Measurements from ENCODE around the gene ROGDI. TPM values are rescaled to one million over a fixed set of nuclear protein-coding genes. Genes with fewer than 3 reads are reported as not detected.

The ROGDI gene
- total and polyA plus RNA-seq, 9 of the 15 experiments (the other 6 are each of a cell fraction or from before 2014, with no cell fraction given) = 0.97 to 37.3 (median 16.5) TPM

- TF ChIP-seq JUNB (CRISPR knock-in tag; conservative IDR thresholded peaks at IDR 0.05) (no peak), ZNF766 (CRISPR knock-in tag; conservative IDR thresholded peaks at IDR 0.05) (peak; percentile 69; the same call in 1 of the 2 replicates), XRCC3 (IDR thresholded peaks at IDR 0.05) (no peak), CXXC5 (CRISPR knock-in tag; IDR thresholded peaks at IDR 0.05) (peak; percentile 86), ZNF764 (CRISPR knock-in tag; IDR thresholded peaks at IDR 0.05; ENCODE audit: low read depth) (no peak), SETDB1 (IDR thresholded peaks at IDR 0.05; ENCODE audit: low read length) (no peak), PBX2 (CRISPR knock-in tag; IDR thresholded peaks at IDR 0.05; ENCODE audit: low read depth) (no peak), PBX2 (tag; conservative IDR thresholded peaks at IDR 0.05; ENCODE audit: low read depth) (no peak), SIN3A (IDR thresholded peaks at IDR 0.05; ENCODE audit: borderline replicate concordance in 2 of 2, control insufficient read depth in 1 of 2, low read depth in 2 of 2, low read length in 2 of 2) (peak; percentile 54 to 73; a peak in 3 of 4 replicates), XRCC5 (IDR thresholded peaks at IDR 0.05; ENCODE audit: low read depth, low read length) (no peak; the same call in 1 of the 2 replicates), SPI1 (IDR thresholded peaks at IDR 0.05; ENCODE audit: borderline replicate concordance, low read depth, low read length) (no peak), ZBTB17 (CRISPR knock-in tag; IDR thresholded peaks at IDR 0.05) (no peak), JUN (IDR thresholded peaks at IDR 0.05; ENCODE audit: borderline replicate concordance, low read depth, low read length) (peak; percentile 61; the same call in 1 of the 2 replicates), JUN (CRISPR knock-in tag; IDR thresholded peaks at IDR 0.05; ENCODE audit: borderline replicate concordance) (0 out of 2 replicates have a peak, but pooled peaks have one; percentile 2), ZNF384 (IDR thresholded peaks at IDR 0.05; ENCODE audit: low read depth, low read length) (no peak), EP400 (IDR thresholded peaks at IDR 0.05) (peak; percentile 85), RBFOX2 (IDR thresholded peaks at IDR 0.05; ENCODE audit: low read depth, low read length) (peak; percentile 89), FOXP1 (CRISPR knock-in tag; IDR thresholded peaks at IDR 0.05) (peak; percentile 80; the same call in 1 of the 2 replicates), POLR2H (tag; IDR thresholded peaks at IDR 0.05; ENCODE audit: low read depth) (no peak; the same call in none of the 2 replicates), HDAC2 (IDR thresholded peaks at IDR 0.05) (peak; percentile 73)
- TF ChIP-seq, protein P1, sequence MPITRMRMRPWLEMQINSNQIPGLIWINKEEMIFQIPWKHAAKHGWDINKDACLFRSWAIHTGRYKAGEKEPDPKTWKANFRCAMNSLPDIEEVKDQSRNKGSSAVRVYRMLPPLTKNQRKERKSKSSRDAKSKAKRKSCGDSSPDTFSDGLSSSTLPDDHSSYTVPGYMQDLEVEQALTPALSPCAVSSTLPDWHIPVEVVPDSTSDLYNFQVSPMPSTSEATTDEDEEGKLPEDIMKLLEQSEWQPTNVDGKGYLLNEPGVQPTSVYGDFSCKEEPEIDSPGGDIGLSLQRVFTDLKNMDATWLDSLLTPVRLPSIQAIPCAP (CRISPR knock-in tag; IDR thresholded peaks at IDR 0.05; ENCODE audit: borderline replicate concordance) = no peak
- TF ChIP-seq, protein P2, sequence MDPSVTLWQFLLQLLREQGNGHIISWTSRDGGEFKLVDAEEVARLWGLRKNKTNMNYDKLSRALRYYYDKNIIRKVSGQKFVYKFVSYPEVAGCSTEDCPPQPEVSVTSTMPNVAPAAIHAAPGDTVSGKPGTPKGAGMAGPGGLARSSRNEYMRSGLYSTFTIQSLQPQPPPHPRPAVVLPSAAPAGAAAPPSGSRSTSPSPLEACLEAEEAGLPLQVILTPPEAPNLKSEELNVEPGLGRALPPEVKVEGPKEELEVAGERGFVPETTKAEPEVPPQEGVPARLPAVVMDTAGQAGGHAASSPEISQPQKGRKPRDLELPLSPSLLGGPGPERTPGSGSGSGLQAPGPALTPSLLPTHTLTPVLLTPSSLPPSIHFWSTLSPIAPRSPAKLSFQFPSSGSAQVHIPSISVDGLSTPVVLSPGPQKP (CRISPR knock-in tag; IDR thresholded peaks at IDR 0.05) = no peak
- TF ChIP-seq, protein P3, sequence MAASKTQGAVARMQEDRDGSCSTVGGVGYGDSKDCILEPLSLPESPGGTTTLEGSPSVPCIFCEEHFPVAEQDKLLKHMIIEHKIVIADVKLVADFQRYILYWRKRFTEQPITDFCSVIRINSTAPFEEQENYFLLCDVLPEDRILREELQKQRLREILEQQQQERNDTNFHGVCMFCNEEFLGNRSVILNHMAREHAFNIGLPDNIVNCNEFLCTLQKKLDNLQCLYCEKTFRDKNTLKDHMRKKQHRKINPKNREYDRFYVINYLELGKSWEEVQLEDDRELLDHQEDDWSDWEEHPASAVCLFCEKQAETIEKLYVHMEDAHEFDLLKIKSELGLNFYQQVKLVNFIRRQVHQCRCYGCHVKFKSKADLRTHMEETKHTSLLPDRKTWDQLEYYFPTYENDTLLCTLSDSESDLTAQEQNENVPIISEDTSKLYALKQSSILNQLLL (CRISPR knock-in tag; IDR thresholded peaks at IDR 0.05; ENCODE audit: borderline replicate concordance) = no peak
These were observed 35.4 kb downstream of the ROGDI start, which contains the start of gene ZNF500 (continued) for GRCh38 chr16:4766875-4767628.

Data from K562 (cell line).